ENCODE measurements around the gene PIH1D2. TPM values are rescaled to one million over a fixed set of nuclear protein-coding genes. Genes with fewer than 3 reads are reported as not detected.

The PIH1D2 gene
- total and polyA plus RNA-seq, 9 of the 15 experiments (the other 6 are each of a cell fraction or from before 2014, with no cell fraction given) = 1.5 to 5.4 (median 3.0) TPM

DNA sequence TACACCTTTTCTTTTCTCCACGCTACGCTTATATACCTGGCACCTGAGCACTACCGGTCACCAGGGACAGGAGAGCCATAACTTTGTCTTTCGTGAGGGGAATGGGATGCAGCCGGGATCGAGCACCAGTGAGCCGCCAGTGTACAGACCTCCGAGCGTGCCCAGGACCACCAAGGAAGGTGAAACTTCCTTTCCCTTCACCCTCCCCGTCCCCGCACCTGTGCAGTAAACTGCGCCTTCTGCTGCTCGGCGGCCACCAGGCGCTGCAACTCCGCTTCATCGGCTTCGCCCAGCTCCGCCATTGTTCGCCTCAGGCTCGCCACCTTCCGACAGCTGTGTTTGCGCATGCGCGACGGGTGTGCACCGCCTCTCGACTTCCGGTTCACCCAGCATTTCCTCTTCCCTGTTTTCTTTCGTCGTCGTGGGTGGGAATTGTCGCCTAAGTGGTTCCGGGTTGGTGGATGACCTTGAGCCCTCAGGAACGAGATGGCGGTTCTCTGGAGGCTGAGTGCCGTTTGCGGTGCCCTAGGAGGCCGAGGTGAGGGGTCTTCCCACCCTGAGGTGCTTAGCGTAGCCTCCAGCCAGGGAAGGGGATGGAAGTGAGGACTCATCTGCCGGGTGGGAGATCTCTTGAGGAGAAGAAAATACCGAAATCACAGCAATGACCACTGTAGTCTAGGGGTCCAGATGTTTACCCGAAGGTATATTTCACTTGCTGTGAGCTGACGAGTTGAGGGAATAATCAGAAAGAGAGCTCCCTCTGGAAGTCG lies 12.8 kb upstream of the PIH1D2 start, which contains the start of the genes SDHD and TIMM8B (continued):
- TF ChIP-seq, protein P1, sequence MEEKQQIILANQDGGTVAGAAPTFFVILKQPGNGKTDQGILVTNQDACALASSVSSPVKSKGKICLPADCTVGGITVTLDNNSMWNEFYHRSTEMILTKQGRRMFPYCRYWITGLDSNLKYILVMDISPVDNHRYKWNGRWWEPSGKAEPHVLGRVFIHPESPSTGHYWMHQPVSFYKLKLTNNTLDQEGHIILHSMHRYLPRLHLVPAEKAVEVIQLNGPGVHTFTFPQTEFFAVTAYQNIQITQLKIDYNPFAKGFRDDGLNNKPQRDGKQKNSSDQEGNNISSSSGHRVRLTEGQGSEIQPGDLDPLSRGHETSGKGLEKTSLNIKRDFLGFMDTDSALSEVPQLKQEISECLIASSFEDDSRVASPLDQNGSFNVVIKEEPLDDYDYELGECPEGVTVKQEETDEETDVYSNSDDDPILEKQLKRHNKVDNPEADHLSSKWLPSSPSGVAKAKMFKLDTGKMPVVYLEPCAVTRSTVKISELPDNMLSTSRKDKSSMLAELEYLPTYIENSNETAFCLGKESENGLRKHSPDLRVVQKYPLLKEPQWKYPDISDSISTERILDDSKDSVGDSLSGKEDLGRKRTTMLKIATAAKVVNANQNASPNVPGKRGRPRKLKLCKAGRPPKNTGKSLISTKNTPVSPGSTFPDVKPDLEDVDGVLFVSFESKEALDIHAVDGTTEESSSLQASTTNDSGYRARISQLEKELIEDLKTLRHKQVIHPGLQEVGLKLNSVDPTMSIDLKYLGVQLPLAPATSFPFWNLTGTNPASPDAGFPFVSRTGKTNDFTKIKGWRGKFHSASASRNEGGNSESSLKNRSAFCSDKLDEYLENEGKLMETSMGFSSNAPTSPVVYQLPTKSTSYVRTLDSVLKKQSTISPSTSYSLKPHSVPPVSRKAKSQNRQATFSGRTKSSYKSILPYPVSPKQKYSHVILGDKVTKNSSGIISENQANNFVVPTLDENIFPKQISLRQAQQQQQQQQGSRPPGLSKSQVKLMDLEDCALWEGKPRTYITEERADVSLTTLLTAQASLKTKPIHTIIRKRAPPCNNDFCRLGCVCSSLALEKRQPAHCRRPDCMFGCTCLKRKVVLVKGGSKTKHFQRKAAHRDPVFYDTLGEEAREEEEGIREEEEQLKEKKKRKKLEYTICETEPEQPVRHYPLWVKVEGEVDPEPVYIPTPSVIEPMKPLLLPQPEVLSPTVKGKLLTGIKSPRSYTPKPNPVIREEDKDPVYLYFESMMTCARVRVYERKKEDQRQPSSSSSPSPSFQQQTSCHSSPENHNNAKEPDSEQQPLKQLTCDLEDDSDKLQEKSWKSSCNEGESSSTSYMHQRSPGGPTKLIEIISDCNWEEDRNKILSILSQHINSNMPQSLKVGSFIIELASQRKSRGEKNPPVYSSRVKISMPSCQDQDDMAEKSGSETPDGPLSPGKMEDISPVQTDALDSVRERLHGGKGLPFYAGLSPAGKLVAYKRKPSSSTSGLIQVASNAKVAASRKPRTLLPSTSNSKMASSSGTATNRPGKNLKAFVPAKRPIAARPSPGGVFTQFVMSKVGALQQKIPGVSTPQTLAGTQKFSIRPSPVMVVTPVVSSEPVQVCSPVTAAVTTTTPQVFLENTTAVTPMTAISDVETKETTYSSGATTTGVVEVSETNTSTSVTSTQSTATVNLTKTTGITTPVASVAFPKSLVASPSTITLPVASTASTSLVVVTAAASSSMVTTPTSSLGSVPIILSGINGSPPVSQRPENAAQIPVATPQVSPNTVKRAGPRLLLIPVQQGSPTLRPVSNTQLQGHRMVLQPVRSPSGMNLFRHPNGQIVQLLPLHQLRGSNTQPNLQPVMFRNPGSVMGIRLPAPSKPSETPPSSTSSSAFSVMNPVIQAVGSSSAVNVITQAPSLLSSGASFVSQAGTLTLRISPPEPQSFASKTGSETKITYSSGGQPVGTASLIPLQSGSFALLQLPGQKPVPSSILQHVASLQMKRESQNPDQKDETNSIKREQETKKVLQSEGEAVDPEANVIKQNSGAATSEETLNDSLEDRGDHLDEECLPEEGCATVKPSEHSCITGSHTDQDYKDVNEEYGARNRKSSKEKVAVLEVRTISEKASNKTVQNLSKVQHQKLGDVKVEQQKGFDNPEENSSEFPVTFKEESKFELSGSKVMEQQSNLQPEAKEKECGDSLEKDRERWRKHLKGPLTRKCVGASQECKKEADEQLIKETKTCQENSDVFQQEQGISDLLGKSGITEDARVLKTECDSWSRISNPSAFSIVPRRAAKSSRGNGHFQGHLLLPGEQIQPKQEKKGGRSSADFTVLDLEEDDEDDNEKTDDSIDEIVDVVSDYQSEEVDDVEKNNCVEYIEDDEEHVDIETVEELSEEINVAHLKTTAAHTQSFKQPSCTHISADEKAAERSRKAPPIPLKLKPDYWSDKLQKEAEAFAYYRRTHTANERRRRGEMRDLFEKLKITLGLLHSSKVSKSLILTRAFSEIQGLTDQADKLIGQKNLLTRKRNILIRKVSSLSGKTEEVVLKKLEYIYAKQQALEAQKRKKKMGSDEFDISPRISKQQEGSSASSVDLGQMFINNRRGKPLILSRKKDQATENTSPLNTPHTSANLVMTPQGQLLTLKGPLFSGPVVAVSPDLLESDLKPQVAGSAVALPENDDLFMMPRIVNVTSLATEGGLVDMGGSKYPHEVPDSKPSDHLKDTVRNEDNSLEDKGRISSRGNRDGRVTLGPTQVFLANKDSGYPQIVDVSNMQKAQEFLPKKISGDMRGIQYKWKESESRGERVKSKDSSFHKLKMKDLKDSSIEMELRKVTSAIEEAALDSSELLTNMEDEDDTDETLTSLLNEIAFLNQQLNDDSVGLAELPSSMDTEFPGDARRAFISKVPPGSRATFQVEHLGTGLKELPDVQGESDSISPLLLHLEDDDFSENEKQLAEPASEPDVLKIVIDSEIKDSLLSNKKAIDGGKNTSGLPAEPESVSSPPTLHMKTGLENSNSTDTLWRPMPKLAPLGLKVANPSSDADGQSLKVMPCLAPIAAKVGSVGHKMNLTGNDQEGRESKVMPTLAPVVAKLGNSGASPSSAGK (IDR thresholded peaks at IDR 0.05) = no peak; the same call in 1 of the 2 replicates
- no peak for TF ChIP-seq HNRNPLL (IDR thresholded peaks at IDR 0.05; ENCODE audit: low read depth, low read length, poor library complexity, severe bottlenecking)
- no peak for TF ChIP-seq ZNF57 (CRISPR knock-in tag; IDR thresholded peaks at IDR 0.05)
- TF ChIP-seq ZC3H11A (IDR thresholded peaks at IDR 0.05; ENCODE audit: low read depth, low read length) = no peak
- TF ChIP-seq HMG20A (CRISPR knock-in tag; conservative IDR thresholded peaks at IDR 0.05) = no peak
- peak; percentile 42; the same call in 1 of the 2 replicates for TF ChIP-seq DPF2 (IDR thresholded peaks at IDR 0.05)
- TF ChIP-seq PHB (CRISPR knock-in tag; IDR thresholded peaks at IDR 0.05) = no peak
- peak; percentile 84; the same call in 1 of the 2 replicates for TF ChIP-seq SP1 (CRISPR knock-in tag; IDR thresholded peaks at IDR 0.05)
- no peak for TF ChIP-seq ZNF197 (CRISPR knock-in tag; IDR thresholded peaks at IDR 0.05; ENCODE audit: low read depth)
- TF ChIP-seq, protein P2, sequence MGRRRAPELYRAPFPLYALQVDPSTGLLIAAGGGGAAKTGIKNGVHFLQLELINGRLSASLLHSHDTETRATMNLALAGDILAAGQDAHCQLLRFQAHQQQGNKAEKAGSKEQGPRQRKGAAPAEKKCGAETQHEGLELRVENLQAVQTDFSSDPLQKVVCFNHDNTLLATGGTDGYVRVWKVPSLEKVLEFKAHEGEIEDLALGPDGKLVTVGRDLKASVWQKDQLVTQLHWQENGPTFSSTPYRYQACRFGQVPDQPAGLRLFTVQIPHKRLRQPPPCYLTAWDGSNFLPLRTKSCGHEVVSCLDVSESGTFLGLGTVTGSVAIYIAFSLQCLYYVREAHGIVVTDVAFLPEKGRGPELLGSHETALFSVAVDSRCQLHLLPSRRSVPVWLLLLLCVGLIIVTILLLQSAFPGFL (CRISPR knock-in tag; IDR thresholded peaks at IDR 0.05) = no peak
- no peak for TF ChIP-seq PCBP1 (IDR thresholded peaks at IDR 0.05; ENCODE audit: low read depth, low read length, poor library complexity, severe bottlenecking)
- TF ChIP-seq, protein P3, sequence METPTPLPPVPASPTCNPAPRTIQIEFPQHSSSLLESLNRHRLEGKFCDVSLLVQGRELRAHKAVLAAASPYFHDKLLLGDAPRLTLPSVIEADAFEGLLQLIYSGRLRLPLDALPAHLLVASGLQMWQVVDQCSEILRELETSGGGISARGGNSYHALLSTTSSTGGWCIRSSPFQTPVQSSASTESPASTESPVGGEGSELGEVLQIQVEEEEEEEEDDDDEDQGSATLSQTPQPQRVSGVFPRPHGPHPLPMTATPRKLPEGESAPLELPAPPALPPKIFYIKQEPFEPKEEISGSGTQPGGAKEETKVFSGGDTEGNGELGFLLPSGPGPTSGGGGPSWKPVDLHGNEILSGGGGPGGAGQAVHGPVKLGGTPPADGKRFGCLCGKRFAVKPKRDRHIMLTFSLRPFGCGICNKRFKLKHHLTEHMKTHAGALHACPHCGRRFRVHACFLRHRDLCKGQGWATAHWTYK (CRISPR knock-in tag; IDR thresholded peaks at IDR 0.05) = peak; percentile 5; the same call in 1 of the 2 replicates
- peak; percentile 59 for TF ChIP-seq FOS (IDR thresholded peaks at IDR 0.05; ENCODE audit: extremely low read depth, insufficient read length)
- TF ChIP-seq ZNF311 (CRISPR knock-in tag; IDR thresholded peaks at IDR 0.05) = no peak
